Stimulated activated CD4-positive, alpha-beta T cell treated with anti-CD3 and anti-CD28 coated beads, Interleukin-4, amount 100 ng/mL, for 24 hours (primary cell): ENCODE results near the gene AFG3L2.
A peak's percentile ranks its signal among the peaks of the same experiment; 100 is the strongest.

ENCODE experiments used
- DNase-seq: peaks from one replicate; pipeline ENCODE4 v3.0.0-alpha.2; 2020

The AFG3L2 gene

GRCh38 chr18:12347895-12348294 is 29.1 kb downstream of the AFG3L2 start:
- no peak for DNase-seq

GRCh38 chr18:12346240-12346565 is 30.8 kb downstream of the AFG3L2 start:
- no peak for DNase-seq

- DNase-seq: no peak
Observed at GRCh38 chr18:12345491-12346239, 31.4 kb downstream of the AFG3L2 start.

- no peak for DNase-seq
Observed at GRCh38 chr18:12342661-12343060, 34.4 kb downstream of the AFG3L2 start.

GRCh38 chr18:12340945-12341660 is 35.9 kb downstream of the AFG3L2 start:
- DNase-seq: no peak

- DNase-seq: no peak
Observed at GRCh38 chr18:12338382-12338781, 38.6 kb downstream of the AFG3L2 start.

- no peak for DNase-seq
Observed at GRCh38 chr18:12336887-12337286, 40.1 kb downstream of the AFG3L2 start.

GRCh38 chr18:12336171-12336613 is 40.8 kb downstream of the AFG3L2 start:
- DNase-seq: no peak

GRCh38 chr18:12335503-12335902 is 41.5 kb downstream of the AFG3L2 start:
- no peak for DNase-seq

GRCh38 chr18:12334863-12335262 is 42.2 kb downstream of the AFG3L2 start:
- DNase-seq: no peak

- no peak for DNase-seq
Observed at GRCh38 chr18:12334366-12334808, 42.6 kb downstream of the AFG3L2 start.

- no peak for DNase-seq
Observed at GRCh38 chr18:12333506-12334290, 43.3 kb downstream of the AFG3L2 start.

- no peak for DNase-seq
Observed at GRCh38 chr18:12330766-12331165, 46.3 kb downstream of the AFG3L2 start.

- DNase-seq: no peak
Observed at GRCh38 chr18:12329125-12329698, 47.8 kb downstream of the AFG3L2 start.

- DNase-seq: no peak
Observed at GRCh38 chr18:12328179-12328823, 48.7 kb downstream of the AFG3L2 start.

GRCh38 chr18:12327510-12328178 is 49.4 kb downstream of the AFG3L2 start:
- DNase-seq: peak; percentile 76

GRCh38 chr18:12326711-12327460 is 50.1 kb downstream of the AFG3L2 start:
- no peak for DNase-seq

- DNase-seq: no peak
Observed at GRCh38 chr18:12325726-12326245, 51.2 kb downstream of the AFG3L2 start.

- DNase-seq: no peak
Observed at GRCh38 chr18:12324991-12325725, 51.9 kb downstream of the AFG3L2 start.

- no peak for DNase-seq
Observed at GRCh38 chr18:12321333-12321732, 55.7 kb downstream of the AFG3L2 start.
